GM11168 (cell line): ENCODE data around the gene ARMC12.

Source experiments
- in situ Hi-C: fragments of 300-500 bp; cut with MboI; formaldehyde crosslinking; loops from one replicate; pipeline ENCODE4 v1.12.0; 2022; ENCODE audit warnings: low sequenced_read_pairs; ENCODE audit not compliant: unreplicated experiment

The ARMC12 gene

GRCh38 chr6:35797837-35798526, 61.1 kb downstream of the ARMC12 start:
- in situ Hi-C loops, result no loop called here
